ENCODE results near the gene RNF214.
"Not testable (repeated sequence)": the region's sequence is repeated elsewhere in the genome, so short reads cannot be mapped to it uniquely, and the experiment has no call there.

The RNF214 gene

DNA sequence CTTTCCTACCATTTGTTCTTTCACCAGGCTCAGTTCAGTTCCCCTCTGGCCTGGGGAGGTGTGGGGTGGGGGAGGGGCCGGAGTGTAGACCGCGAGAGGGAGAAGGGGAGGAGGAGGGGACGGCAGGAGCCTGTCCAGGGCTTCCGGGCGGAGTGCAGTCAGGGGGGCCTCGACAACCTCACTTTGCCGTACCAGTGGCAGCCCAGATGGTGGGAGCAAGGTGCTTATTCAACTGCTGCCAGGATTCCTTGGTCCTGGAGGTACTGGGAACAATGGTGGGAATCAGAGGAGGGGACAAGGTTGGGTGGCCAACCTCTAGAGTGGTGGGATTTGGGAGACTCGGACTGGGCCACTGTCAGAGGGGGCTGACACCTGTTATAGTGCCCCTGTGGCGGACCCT lies 82.4 kb downstream of the RNF214 start:
- TF ChIP-seq, protein P1, sequence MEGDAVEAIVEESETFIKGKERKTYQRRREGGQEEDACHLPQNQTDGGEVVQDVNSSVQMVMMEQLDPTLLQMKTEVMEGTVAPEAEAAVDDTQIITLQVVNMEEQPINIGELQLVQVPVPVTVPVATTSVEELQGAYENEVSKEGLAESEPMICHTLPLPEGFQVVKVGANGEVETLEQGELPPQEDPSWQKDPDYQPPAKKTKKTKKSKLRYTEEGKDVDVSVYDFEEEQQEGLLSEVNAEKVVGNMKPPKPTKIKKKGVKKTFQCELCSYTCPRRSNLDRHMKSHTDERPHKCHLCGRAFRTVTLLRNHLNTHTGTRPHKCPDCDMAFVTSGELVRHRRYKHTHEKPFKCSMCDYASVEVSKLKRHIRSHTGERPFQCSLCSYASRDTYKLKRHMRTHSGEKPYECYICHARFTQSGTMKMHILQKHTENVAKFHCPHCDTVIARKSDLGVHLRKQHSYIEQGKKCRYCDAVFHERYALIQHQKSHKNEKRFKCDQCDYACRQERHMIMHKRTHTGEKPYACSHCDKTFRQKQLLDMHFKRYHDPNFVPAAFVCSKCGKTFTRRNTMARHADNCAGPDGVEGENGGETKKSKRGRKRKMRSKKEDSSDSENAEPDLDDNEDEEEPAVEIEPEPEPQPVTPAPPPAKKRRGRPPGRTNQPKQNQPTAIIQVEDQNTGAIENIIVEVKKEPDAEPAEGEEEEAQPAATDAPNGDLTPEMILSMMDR (IDR thresholded peaks at IDR 0.05; ENCODE audit: insufficient read depth, low read length, missing control alignments): no peak
- peak overlapping the region; percentile 71 for H3K4me3 ChIP-seq (ENCODE audit: low read depth, low read length)
- ChIA-PET POLR2A (interaction anchor here (1.4 kb wide), 1 partner anchor 11 kb away, joined by 3 read pairs; no protein-coding TSS in a partner anchor), CTCF (interaction anchor here (0.7 to 2.7 kb wide), 7 partner anchors 11 to 117 kb away, joined by 3 to 9 read pairs (median 3); partner anchors contain the start of gene CEP164)
- no peak for DNase-seq (ENCODE audit: low read depth, low spot score)

DNA sequence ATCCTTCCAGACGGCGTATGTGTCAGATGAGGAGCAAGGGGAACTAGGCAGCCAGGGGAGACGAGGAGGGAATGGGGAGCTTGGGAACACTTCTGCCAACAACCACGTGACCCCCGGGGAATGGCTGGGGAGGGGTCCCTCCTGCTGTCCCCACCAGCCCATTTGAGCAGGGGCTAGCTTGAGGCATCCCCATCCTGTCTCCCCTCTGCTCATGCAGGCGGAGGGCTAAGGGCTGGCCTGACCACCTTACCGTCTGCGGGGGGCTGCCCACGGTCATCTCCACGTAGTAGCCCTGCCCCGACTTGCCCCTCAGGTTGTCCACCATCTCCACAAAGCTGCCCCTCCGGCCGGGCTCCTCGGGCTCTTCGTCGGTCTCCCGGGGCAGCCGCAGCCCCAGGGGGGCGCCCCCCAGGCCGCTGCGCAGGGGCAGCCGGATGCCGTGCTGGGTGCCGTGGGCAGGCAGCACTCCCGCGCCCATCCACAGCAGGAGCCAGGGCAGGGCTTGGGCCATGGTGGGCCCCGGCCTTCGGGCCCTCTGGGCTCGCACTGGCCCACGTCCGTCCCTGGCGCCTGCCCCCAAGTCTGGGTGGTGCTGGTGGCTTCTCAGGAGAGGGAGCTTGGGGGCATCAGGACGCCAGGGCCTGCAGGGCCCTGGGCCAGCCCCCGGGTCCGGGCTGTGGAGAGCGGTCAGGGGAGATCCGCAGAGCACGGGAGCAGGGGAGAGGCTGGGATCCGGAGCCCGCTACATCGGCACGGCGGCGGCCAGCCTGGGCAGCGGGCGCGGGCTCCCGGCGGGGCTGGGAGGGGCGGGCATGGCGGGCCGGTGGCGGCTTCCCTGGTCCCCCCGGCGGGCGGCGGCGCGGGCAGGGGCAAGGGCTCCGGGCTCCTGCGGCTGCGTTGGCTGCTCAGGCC lies 83.1 kb downstream of the RNF214 start:
- POLR2A ChIA-PET: interaction anchor here (1.4 kb wide), 1 partner anchor 12 kb away, joined by 3 read pairs; no protein-coding TSS in a partner anchor
- CTCF ChIA-PET: interaction anchor here (0.7 to 2.7 kb wide), 10 partner anchors 11 to 118 kb away, joined by 3 to 9 read pairs (median 4); partner anchors contain the start of gene CEP164
- H3K4me3 ChIP-seq (ENCODE audit: low read depth, low read length): peak overlapping the region; percentile 71
- no peak for DNase-seq (ENCODE audit: low read depth, low spot score)
- TF ChIP-seq, protein P1 (IDR thresholded peaks at IDR 0.05; ENCODE audit: insufficient read depth, low read length, missing control alignments): no peak

DNA sequence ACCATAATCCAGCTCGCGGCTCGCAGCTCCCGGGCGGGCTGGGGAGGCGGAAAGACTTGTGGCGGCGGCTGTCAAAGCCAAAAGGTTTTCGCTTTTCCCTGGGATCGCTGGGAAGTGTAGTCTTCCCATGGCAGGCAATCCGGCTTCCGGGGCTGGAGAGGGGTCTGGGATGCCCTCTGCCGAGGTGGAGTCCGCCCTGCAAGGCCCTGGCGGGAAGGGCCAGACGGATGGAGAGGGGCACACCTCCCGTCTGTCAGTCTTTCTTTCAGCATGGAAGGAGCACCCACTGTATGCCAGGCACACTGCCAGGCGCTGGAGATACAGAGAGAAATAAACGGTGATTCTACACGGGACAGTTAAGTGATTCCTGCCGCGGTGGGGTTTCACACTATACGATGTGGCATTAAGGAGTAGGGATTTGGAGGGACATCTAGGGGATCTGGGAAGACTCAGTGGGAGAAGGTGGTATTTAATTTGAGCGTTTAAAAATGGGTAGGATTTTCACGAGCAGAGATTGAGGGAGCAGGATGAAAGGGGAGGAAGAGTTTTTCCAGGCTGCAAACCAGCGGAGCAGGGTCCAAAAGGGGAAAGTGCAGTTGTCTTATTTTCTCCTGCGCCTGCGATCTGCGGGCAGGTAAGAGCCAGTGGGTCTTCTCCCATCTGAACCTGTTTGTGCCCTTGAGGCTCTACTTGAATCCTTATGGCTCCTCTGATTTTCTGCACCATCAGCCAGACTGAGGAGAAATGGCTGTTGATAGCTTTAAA lies 83.9 kb downstream of the RNF214 start, which contains the start of gene BACE1:
TSS of gene BACE1 (minus strand) at position 60 of the 765 bp plus-strand sequence. CDS start 461 bp downstream, outside the sequence.
- POLR2A ChIA-PET: interaction anchor here (1.4 kb wide), 1 partner anchor 13 kb away, joined by 3 read pairs; no protein-coding TSS in a partner anchor
- CTCF ChIA-PET: interaction anchor here (0.9 to 2.7 kb wide), 10 partner anchors 10 to 209 kb away, joined by 3 to 9 read pairs (median 4); partner anchors contain the start of gene CEP164
- no peak for DNase-seq (ENCODE audit: low read depth, low spot score)
- TF ChIP-seq, protein P1 (IDR thresholded peaks at IDR 0.05; ENCODE audit: insufficient read depth, low read length, missing control alignments): peak; percentile 78
- peak within 1 kb of the TSS; percentile 71 for H3K4me3 ChIP-seq (ENCODE audit: low read depth, low read length)

DNA sequence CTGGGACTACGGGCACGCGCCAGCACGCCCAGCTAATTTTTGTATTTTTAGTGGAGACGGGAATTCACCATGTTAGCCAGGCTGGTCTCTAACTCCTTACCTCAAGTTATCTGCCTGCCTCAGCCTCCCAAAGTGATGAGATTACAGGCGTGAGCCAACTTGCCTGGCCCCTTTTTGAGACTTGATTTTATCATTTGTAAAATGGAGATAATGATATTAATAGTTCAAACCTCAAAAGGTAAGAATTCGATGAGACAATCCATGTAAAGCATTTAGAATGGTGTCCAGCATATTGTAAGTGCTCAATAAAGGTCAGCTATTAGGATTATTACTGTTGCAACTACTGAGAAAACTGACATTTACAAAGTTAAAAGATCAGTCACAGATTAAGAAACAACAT lies 86.3 kb downstream of the RNF214 start:
- no peak overlapping the region for H3K4me3 ChIP-seq (ENCODE audit: low read depth, low read length)
- ChIA-PET POLR2A (interaction anchor here (0.8 kb wide), 1 partner anchor 9 kb away, joined by 3 read pairs; the partner anchor contains the start of gene CEP164), CTCF (interaction anchor here (0.7 to 2.1 kb wide), 4 partner anchors 24 to 91 kb away, joined by 3 to 5 read pairs (median 4); no protein-coding TSS in a partner anchor)
- TF ChIP-seq, protein P1 (IDR thresholded peaks at IDR 0.05; ENCODE audit: insufficient read depth, low read length, missing control alignments): no peak
- no peak for DNase-seq (ENCODE audit: low read depth, low spot score)

DNA sequence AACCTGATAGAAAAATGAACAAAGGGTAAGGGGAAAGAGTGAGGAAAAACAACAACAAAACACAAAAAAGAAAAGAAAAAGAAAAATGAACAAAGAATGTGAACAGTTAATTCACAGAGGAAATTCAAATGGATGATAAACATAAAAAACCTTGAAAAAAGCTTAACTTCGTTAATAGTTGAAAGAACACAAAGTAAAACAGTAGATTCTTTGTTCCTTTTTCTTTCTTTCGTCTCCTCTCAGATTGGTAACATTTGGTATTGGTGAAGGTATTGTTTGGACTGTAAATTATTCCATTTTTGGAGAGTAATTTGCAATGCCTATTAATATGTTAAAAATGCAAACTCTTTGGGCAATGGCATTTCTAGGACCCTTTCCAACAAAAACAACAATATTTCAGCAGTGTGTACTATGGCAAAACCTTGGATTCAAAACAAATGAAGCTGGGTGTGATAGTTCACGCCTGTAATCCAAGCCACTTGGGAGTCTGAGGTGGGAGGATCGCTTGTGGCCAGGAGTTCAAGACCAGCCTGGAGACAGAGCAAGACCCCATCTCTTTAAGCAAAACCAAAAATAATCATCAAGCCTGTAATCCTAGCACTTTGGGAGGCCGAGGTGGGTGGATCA lies 86.9 kb downstream of the RNF214 start:
- CTCF ChIA-PET: interaction anchor here (0.8 to 2.1 kb wide), 3 partner anchors 80 to 92 kb away, joined by 3 to 5 read pairs (median 4); no protein-coding TSS in a partner anchor
- TF ChIP-seq, protein P1 (IDR thresholded peaks at IDR 0.05; ENCODE audit: insufficient read depth, low read length, missing control alignments): no peak
- H3K4me3 ChIP-seq (ENCODE audit: low read depth, low read length): no peak overlapping the region
- POLR2A ChIA-PET: interaction anchor here (0.8 kb wide), 1 partner anchor 8 kb away, joined by 3 read pairs; the partner anchor contains the start of gene CEP164
- DNase-seq (ENCODE audit: low read depth, low spot score): peak; percentile 57

DNA sequence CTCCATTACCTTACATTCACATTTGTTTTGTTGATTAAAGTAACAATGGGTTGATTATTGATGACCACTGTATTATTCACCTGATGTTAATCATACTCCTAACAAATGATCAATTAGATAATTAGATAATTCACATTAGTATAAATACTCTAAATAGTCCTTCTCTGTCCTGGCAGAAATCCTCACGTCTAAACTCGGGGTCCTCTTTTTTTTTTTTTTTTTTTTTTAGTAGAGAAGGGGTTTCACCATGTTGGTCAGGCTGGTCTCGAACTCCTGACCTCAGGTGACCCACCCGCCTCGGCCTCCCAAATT lies 94.7 kb downstream of the RNF214 start:
- POLR2A ChIA-PET: interaction anchor here (0.5 to 1.7 kb wide), 6 partner anchors 8 to 105 kb away, joined by 3 to 9 read pairs (median 4); no protein-coding TSS in a partner anchor
- not testable (repeated sequence) for DNase-seq (ENCODE audit: low read depth, low spot score)
- CTCF ChIA-PET: interaction anchor here (0.7 to 3.0 kb wide), 4 partner anchors 11 to 101 kb away, joined by 3 to 9 read pairs (median 4); partner anchors contain the start of genes BACE1 and PCSK7
- peak overlapping the region; percentile 85 for H3K4me3 ChIP-seq (ENCODE audit: low read depth, low read length)
